ENCODE measurements around the gene PLCXD3.

Gene PLCXD3

DNA sequence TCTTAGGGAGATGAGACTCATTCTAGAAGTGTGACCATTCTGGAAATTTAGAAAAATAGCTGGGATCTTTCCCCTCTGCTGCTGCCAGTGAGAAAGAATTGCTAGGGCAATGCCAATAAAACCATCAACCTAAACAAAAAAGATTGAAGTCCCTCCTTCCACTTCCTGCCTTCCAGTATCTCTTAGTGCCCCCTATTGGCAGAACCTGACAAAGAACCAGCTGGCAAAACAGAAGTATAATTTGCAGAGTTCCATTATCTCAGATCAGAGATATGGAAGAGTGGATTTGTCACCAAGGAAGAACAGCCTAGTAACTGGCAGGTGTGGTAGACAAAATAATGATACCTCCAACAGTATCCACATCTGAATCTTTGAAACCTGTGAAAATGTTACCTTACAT is 13.8 kb upstream of the PLCXD3 start:
- ATAC-seq = no peak
- no peak for TF ChIP-seq ESRRG (CRISPR knock-in tag; IDR thresholded peaks at IDR 0.05)
- TF ChIP-seq BACH2 (CRISPR knock-in tag; IDR thresholded peaks at IDR 0.05; ENCODE audit: borderline replicate concordance) = no peak
- TF ChIP-seq RARB (CRISPR knock-in tag; IDR thresholded peaks at IDR 0.05) = no peak
- TF ChIP-seq, protein P1, sequence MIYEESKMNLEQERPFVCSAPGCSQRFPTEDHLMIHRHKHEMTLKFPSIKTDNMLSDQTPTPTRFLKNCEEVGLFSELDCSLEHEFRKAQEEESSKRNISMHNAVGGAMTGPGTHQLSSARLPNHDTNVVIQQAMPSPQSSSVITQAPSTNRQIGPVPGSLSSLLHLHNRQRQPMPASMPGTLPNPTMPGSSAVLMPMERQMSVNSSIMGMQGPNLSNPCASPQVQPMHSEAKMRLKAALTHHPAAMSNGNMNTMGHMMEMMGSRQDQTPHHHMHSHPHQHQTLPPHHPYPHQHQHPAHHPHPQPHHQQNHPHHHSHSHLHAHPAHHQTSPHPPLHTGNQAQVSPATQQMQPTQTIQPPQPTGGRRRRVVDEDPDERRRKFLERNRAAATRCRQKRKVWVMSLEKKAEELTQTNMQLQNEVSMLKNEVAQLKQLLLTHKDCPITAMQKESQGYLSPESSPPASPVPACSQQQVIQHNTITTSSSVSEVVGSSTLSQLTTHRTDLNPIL (CRISPR knock-in tag; IDR thresholded peaks at IDR 0.05; ENCODE audit: low read depth) = no peak
- TF ChIP-seq CSDC2 (CRISPR knock-in tag; IDR thresholded peaks at IDR 0.05) = no peak

DNA sequence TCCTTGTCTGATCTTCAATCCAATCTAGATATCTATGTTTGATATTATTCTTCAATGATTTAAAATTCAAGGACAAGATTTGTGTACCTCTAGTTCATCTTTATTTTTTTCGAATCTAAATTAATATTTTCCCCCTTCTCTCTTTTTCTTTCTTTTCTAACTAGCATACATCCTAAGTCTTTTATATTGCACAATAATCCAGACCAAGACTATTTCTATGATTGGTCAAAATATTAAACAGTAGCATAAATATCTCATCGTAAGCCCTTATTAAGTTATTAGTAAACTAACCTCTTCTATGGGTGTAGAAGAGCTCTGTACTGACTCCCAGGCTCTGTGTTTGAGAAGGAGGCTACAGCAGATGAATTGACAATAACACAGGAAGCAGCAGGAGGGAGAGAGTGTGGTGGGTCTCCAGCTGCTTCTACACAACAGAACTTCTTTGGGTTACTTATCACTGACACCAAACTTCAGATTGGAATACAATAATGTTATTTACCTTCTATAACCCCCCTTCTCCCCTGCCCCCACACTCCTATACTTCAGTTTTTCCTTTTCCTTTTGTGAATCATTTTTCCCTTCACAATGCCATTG is 11.9 kb upstream of the PLCXD3 start:
- no peak for ATAC-seq
- TF ChIP-seq OSR1 (CRISPR knock-in tag; IDR thresholded peaks at IDR 0.05) = no peak
- no peak for TF ChIP-seq RARB (CRISPR knock-in tag; IDR thresholded peaks at IDR 0.05)
- no peak for TF ChIP-seq ZNF8 (CRISPR knock-in tag; IDR thresholded peaks at IDR 0.05)
- TF ChIP-seq, protein P1 (CRISPR knock-in tag; IDR thresholded peaks at IDR 0.05; ENCODE audit: low read depth) = no peak
- no peak for TF ChIP-seq ZNF70 (CRISPR knock-in tag; IDR thresholded peaks at IDR 0.05)
- TF ChIP-seq, protein P2, sequence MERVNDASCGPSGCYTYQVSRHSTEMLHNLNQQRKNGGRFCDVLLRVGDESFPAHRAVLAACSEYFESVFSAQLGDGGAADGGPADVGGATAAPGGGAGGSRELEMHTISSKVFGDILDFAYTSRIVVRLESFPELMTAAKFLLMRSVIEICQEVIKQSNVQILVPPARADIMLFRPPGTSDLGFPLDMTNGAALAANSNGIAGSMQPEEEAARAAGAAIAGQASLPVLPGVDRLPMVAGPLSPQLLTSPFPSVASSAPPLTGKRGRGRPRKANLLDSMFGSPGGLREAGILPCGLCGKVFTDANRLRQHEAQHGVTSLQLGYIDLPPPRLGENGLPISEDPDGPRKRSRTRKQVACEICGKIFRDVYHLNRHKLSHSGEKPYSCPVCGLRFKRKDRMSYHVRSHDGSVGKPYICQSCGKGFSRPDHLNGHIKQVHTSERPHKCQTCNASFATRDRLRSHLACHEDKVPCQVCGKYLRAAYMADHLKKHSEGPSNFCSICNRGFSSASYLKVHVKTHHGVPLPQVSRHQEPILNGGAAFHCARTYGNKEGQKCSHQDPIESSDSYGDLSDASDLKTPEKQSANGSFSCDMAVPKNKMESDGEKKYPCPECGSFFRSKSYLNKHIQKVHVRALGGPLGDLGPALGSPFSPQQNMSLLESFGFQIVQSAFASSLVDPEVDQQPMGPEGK (CRISPR knock-in tag; IDR thresholded peaks at IDR 0.05; ENCODE audit: borderline replicate concordance) = no peak
- TF ChIP-seq, protein P3, sequence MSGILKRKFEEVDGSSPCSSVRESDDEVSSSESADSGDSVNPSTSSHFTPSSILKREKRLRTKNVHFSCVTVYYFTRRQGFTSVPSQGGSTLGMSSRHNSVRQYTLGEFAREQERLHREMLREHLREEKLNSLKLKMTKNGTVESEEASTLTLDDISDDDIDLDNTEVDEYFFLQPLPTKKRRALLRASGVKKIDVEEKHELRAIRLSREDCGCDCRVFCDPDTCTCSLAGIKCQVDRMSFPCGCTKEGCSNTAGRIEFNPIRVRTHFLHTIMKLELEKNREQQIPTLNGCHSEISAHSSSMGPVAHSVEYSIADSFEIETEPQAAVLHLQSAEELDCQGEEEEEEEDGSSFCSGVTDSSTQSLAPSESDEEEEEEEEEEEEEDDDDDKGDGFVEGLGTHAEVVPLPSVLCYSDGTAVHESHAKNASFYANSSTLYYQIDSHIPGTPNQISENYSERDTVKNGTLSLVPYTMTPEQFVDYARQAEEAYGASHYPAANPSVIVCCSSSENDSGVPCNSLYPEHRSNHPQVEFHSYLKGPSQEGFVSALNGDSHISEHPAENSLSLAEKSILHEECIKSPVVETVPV (CRISPR knock-in tag; IDR thresholded peaks at IDR 0.05) = no peak

DNA sequence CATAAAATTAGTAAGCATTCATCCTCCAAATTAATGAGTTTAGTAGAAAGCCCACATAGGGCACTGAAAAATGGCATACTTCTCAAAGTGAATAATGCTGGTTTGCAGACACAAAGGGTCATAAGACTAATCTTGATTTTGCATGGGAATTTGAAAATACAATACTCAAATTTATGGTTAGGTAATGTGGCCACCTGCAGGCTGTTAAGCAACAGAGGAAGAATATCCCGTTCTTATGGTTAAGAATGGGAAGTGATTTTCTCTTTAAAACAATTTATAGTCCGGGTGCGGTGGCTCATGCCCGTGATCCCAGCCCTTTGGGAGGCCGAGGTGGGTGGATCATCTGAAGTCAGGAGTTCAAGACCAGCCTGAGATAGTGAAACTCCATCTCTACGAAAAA is 9.4 kb upstream of the PLCXD3 start:
- TF ChIP-seq ZFP3 (CRISPR knock-in tag; IDR thresholded peaks at IDR 0.05) = peak; percentile 73
- no peak for TF ChIP-seq ESRRG (CRISPR knock-in tag; IDR thresholded peaks at IDR 0.05)
- TF ChIP-seq RARB (CRISPR knock-in tag; IDR thresholded peaks at IDR 0.05) = no peak
- no peak for TF ChIP-seq GLIS3 (CRISPR knock-in tag; IDR thresholded peaks at IDR 0.05)
- no peak for TF ChIP-seq ZNF8 (CRISPR knock-in tag; IDR thresholded peaks at IDR 0.05)
- TF ChIP-seq, protein P1 (CRISPR knock-in tag; IDR thresholded peaks at IDR 0.05; ENCODE audit: low read depth) = no peak
- TF ChIP-seq, protein P4, sequence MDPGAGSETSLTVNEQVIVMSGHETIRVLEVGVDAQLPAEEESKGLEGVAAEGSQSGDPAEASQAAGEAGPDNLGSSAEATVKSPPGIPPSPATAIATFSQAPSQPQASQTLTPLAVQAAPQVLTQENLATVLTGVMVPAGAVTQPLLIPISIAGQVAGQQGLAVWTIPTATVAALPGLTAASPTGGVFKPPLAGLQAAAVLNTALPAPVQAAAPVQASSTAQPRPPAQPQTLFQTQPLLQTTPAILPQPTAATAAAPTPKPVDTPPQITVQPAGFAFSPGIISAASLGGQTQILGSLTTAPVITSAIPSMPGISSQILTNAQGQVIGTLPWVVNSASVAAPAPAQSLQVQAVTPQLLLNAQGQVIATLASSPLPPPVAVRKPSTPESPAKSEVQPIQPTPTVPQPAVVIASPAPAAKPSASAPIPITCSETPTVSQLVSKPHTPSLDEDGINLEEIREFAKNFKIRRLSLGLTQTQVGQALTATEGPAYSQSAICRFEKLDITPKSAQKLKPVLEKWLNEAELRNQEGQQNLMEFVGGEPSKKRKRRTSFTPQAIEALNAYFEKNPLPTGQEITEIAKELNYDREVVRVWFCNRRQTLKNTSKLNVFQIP (CRISPR knock-in tag; IDR thresholded peaks at IDR 0.05; ENCODE audit: borderline replicate concordance, low read depth) = no peak
- no peak for TF ChIP-seq SNAI2 (CRISPR knock-in tag; IDR thresholded peaks at IDR 0.05)
- ATAC-seq = no peak

DNA sequence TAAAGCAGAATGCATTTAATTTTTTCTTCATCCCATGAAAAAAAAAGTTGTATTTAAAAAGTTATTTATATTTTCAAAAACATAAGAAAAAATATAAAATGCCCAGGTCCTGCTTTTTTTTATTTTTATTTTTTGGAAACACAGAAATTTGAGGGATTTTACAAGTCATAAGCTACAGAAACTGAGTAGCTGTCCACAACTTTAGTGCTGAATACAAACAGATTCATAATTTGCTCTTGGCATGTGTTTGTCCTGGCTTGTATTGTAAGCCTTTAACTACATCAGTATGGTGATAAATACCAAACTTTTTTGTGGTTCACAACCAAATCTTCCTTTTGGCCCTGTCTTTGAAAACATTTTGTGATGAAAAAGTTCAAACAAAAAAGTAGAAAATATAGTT is 7.5 kb upstream of the PLCXD3 start:
- ATAC-seq = no peak
- no peak for TF ChIP-seq ESRRG (CRISPR knock-in tag; IDR thresholded peaks at IDR 0.05)
- TF ChIP-seq ZC3H10 (CRISPR knock-in tag; IDR thresholded peaks at IDR 0.05) = no peak
- TF ChIP-seq ARNTL (CRISPR knock-in tag; IDR thresholded peaks at IDR 0.05; ENCODE audit: borderline replicate concordance, low read depth) = no peak
- TF ChIP-seq TCF4 (CRISPR knock-in tag; IDR thresholded peaks at IDR 0.05; ENCODE audit: borderline replicate concordance) = no peak
- no peak for TF ChIP-seq OSR1 (CRISPR knock-in tag; IDR thresholded peaks at IDR 0.05)
- no peak for TF ChIP-seq ISL1 (CRISPR knock-in tag; IDR thresholded peaks at IDR 0.05)
- TF ChIP-seq RARB (CRISPR knock-in tag; IDR thresholded peaks at IDR 0.05) = no peak
- TF ChIP-seq, protein P5, sequence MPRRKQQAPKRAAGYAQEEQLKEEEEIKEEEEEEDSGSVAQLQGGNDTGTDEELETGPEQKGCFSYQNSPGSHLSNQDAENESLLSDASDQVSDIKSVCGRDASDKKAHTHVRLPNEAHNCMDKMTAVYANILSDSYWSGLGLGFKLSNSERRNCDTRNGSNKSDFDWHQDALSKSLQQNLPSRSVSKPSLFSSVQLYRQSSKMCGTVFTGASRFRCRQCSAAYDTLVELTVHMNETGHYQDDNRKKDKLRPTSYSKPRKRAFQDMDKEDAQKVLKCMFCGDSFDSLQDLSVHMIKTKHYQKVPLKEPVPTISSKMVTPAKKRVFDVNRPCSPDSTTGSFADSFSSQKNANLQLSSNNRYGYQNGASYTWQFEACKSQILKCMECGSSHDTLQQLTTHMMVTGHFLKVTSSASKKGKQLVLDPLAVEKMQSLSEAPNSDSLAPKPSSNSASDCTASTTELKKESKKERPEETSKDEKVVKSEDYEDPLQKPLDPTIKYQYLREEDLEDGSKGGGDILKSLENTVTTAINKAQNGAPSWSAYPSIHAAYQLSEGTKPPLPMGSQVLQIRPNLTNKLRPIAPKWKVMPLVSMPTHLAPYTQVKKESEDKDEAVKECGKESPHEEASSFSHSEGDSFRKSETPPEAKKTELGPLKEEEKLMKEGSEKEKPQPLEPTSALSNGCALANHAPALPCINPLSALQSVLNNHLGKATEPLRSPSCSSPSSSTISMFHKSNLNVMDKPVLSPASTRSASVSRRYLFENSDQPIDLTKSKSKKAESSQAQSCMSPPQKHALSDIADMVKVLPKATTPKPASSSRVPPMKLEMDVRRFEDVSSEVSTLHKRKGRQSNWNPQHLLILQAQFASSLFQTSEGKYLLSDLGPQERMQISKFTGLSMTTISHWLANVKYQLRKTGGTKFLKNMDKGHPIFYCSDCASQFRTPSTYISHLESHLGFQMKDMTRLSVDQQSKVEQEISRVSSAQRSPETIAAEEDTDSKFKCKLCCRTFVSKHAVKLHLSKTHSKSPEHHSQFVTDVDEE (CRISPR knock-in tag; IDR thresholded peaks at IDR 0.05) = no peak
- TF ChIP-seq SNAI2 (CRISPR knock-in tag; IDR thresholded peaks at IDR 0.05) = no peak
- no peak for TF ChIP-seq ZFP3 (CRISPR knock-in tag; IDR thresholded peaks at IDR 0.05)
- TF ChIP-seq, protein P1 (CRISPR knock-in tag; IDR thresholded peaks at IDR 0.05; ENCODE audit: low read depth) = no peak
- no peak for TF ChIP-seq ZFP30 (CRISPR knock-in tag; IDR thresholded peaks at IDR 0.05)
